NCI-H82 (cell line): Measurements from ENCODE around the gene UBE2L5.
"Not testable (repeated sequence)": the region's sequence is repeated elsewhere in the genome, so short reads cannot be mapped to it uniquely, and the experiment has no call there.

ENCODE experiments used
- DNase-seq: peaks from one replicate; lab custom pipeline; 2025; lab: John Stamatoyannopoulos, UW

UBE2L5 gene

DNA sequence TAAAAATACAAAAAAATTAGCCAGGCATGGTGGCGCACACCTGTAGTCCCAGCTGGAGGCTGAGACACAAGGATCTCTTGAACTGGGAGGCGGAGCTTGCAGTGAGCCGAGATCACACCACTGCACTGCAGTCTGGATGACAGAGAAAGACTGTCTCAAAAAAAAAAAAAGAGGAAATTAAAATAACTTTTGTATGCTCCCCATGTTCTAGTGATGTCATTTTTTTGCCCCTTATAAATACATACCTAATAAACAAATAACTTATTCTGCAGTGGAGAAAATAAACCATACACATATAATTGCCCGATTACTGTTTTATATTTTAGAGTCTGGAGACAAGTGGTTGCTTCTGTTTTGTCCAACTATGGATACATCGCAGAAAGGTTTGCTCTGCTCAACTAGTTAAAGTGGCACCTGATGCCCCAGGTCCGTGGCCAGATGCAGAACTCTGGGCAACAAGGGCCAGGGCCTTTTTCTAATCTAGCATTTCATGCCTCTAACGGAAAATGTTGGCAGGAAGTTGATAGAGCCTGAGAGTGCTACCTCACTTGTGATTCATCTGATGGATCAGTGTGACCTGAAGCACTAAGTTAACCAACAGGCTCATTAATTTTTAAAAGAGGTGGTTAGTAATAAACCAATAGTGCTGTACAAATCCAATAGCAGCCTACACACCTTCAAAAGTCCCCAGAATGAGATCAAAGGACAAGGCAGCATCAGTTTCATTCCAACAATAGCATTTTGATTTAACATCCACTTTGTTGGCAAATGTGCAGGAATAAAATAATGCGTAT, 18.8 kb downstream of the UBE2L5 start:
- DNase-seq, result no peak

- no peak for DNase-seq
Observed at GRCh38 chr13:30442926-30443325, 20.6 kb downstream of the UBE2L5 start.

- DNase-seq, result not testable (repeated sequence)
Observed at GRCh38 chr13:30443491-30443890, 21.2 kb downstream of the UBE2L5 start.

DNA sequence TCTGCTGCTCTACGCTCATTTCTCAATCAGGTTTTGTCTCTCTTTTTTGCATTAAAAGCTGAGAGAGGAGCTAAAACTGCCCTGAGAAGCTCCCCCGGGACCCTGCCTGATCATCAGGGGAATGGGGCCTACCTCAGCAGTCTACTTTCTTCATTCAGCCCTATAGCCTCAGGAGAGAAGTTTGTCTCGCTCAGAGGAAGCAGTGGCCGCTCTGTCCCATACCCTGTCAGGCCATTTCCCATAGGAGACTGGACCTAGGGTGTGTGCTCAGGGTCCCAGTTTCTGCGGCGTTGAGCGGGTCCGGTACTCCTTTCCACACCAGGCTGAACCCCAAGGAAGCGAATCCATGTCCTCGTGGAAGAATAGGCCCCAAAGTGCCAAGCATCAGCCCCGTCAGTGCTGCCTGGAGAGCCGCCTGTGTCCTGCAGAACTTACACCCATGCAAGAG, 21.7 kb downstream of the UBE2L5 start:
- no peak for DNase-seq

DNA sequence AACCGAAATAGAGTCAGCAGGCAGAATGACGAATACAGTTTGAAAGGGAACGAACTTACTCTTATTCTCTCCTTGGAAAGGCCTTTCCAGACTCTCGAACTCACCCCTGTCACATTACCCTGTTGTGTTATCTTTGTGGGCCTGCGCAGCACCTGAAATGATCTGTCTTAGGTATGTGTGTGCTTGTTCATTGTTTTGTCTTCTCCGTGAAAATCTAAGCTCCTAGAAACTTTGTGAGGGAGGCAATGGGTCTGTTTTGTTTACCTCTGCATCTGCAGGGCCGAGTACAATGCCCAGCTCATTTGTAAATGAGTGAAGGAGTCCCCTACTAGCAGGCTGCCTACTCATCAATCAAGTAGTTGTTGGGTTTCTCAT, 23.8 kb downstream of the UBE2L5 start:
- no peak for DNase-seq

GRCh38 chr13:30448441-30448840, 26.1 kb downstream of the UBE2L5 start:
- no peak for DNase-seq

GRCh38 chr13:30450066-30450465, 27.8 kb downstream of the UBE2L5 start:
- DNase-seq, result no peak

- not testable (repeated sequence) for DNase-seq
Observed at GRCh38 chr13:30451476-30451875, 29.2 kb downstream of the UBE2L5 start.

GRCh38 chr13:30453727-30454126, 31.4 kb downstream of the UBE2L5 start:
- peak; percentile 42 for DNase-seq

- no peak for DNase-seq
Observed at GRCh38 chr13:30454991-30455390, 32.7 kb downstream of the UBE2L5 start.

DNA sequence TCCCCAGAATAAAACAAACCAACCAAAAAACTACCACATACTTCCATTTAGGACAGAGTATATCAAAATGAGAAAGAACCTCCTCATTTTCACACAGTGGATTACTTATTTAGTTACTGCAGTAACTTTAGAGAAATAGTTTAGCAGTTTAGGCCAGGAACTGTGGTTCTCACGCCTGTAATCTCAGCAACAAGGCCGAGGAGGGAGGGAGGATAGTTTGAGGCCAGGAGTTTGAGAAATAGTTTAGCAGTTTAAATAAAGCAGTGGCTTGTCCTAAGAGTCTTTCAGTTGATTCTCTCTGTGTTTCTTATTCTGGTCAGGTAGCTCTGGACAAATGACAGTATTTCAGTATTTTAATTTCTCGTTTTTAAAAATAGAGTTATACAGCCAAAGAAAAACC, 34.0 kb downstream of the UBE2L5 start:
- DNase-seq, result no peak

DNA sequence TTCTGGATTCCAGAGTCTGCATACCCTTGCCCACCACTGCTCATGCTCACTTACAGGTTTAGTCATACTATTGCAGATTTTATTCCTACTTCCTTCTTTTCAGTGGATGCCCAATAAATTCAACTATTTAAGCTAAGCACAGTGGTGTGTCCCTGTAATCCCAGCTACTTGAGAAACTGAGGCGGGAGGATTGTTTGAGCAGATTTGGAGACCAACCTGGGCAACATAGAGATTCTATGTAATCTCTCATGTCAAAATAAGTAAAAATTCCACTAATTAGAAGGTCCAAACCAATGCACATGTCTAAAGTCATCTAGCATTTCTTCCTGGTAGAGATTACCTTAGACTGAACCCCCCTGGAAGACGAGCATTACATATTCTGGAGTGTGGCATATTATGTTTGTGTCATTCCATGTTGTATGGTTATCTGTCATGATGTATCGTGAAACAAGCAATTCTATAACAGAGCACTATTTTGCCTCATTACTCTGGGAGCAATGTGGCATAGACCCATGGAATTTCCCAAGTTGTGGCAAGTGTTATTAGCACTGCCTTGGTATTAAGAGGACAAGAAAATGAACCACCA, 35.1 kb downstream of the UBE2L5 start:
- DNase-seq, result peak; percentile 52

- DNase-seq, result not testable (repeated sequence)
Observed at GRCh38 chr13:30461279-30462066, 39.2 kb downstream of the UBE2L5 start.

- peak; percentile 71 for DNase-seq
Observed at GRCh38 chr13:30463787-30464495, 41.6 kb downstream of the UBE2L5 start.

- peak; percentile 84 for DNase-seq
Observed at GRCh38 chr13:30464496-30465342, 42.4 kb downstream of the UBE2L5 start.

- no peak for DNase-seq
Observed at GRCh38 chr13:30465343-30465592, 43.0 kb downstream of the UBE2L5 start.

GRCh38 chr13:30465593-30466357, 43.5 kb downstream of the UBE2L5 start, which contains the start of gene HMGB1:
Gene HMGB1, minus strand, starts transcription at chr13:30465936. Its CDS starts 2,256 bp downstream, at chr13:30463680.
- DNase-seq, result peak; percentile 100

GRCh38 chr13:30466358-30466714, 44.0 kb downstream of the UBE2L5 start:
- DNase-seq, result peak; percentile 85

- peak; percentile 94 for DNase-seq
Observed at GRCh38 chr13:30466841-30467252, 44.6 kb downstream of the UBE2L5 start.

GRCh38 chr13:30473675-30474074, 51.4 kb downstream of the UBE2L5 start:
- DNase-seq, result no peak
